HG03135 (cell line): ENCODE data around the gene DYNLT1.
"Not testable (repeated sequence)": the region's sequence is repeated elsewhere in the genome, so short reads cannot be mapped to it uniquely, and the experiment has no call there.

Experiments
- ATAC-seq: cut with Tn5 transposase; IDR thresholded peaks from one replicate; pipeline ENCODE4 v1.9.1; 2021; ENCODE audit warnings: mild to moderate bottlenecking, moderate library complexity; ENCODE audit not compliant: unreplicated experiment

The DYNLT1 gene

DNA sequence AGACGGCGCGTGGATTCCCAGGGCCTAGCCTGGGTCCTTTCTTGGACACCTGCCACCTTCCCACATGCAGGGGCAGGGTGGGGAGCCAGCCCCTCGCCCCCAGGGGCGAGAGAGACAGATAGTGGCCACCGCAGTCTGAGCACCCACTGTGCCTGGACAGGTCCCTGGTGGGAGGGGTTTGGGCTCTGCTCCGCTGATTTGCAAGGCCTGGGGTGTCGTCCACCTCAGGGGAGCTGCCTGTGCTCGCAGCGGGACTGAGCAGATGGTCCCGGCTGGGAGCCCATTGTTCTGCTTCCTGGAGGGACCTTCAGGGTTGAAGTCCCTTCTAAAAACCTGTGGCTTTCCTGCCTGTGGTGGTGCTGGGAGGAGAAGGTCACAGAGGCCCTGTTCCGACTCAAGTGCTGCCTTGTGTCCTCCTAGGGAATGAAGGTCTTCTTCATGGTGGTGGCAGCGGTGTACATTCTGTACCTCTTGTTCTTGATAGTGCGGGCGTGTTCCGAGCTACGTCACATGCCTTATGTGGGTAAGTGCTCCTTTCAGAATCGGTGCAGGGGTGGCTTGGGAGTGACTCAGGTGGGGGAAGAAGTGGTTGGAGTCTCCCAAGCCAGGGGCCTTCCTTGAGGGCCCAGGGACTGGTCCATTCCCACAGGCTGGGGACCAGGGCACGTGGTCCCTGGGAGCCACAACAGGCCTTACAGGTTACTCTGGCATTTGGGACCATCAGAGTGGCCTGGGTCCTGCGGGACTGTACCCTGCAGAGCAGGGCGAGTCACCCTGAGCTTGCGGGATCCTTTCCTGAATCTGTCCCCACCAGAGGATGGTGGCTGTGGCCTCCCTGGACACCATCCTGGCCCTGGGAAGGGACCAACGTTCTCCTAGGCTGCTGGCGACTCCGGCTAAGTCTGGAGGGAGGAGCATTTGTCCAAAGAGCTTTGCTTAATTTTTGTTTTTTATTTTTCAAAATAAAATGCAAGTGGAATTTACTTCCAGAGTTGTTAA lies 19.6 kb downstream of the DYNLT1 start:
- ATAC-seq, result no peak

DNA sequence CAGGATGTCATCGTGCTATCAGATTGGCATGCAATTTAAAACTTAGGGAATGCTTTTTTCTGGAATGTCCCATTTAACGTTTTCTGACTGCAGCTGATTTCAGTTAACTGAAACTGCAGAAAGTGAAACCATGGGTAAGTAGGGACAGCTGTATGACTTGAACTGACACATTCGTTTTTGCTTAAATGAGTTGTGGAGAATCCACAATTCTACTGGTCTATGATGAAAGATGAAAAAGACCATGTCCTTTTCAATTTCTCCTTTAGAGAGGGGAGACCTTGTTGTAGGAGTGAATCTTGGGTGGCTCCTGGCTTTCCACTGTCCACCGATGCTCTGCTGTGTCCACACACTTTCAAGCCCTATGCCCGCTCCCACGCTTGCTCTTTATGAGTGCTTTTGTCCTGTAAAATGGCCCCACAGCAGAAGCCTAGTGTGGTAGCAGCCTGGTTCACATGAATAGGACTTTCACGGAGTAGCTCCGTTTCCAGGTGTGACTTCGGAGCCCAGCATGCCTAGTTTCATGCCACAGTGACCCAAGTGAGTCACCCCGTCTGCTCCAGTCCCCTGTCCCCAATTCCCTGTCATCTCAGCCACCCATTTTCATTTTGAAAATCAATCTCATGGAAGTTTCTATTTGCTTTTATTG lies 21.9 kb downstream of the DYNLT1 start:
- ATAC-seq, result no peak

DNA sequence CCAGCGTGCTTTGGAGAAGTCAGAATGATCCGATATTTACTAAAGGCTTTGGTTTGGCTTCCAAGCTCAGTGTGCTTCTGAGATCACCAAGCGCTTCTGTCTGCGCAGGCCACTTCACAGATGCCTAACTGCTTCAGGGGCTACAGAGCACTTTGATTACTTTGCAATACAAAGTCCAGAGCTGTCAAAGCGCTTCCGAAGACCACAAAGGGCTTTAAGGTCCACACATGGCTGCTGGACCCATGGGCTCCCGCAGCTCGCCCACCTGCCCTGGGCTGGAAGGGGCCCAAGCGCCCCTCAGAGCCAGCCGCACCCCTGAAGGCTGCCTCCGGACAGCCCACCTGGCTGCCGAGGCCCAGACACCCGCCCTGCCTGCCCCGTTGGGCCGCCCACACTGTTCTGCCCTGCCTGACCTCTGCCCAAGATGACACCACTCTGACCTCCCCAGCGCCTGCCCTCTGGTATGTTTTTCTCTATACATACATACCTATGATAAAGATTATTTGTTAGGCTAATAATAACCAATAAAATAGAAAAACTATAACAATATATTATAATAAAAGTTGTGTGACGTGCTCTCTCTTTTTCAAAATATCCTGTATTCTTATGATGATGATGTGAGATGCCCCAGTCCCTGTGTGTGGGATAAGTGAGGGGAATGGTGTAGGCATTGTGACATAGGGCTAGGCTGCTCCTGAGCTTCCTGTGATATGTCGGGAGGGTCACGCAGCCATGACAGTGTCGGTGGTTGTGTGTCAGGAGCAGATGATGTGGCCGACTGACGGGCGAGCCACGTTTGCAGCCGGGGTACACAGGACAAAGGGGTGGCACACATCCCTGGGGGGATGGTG lies 22.6 kb downstream of the DYNLT1 start:
- no peak for ATAC-seq

DNA sequence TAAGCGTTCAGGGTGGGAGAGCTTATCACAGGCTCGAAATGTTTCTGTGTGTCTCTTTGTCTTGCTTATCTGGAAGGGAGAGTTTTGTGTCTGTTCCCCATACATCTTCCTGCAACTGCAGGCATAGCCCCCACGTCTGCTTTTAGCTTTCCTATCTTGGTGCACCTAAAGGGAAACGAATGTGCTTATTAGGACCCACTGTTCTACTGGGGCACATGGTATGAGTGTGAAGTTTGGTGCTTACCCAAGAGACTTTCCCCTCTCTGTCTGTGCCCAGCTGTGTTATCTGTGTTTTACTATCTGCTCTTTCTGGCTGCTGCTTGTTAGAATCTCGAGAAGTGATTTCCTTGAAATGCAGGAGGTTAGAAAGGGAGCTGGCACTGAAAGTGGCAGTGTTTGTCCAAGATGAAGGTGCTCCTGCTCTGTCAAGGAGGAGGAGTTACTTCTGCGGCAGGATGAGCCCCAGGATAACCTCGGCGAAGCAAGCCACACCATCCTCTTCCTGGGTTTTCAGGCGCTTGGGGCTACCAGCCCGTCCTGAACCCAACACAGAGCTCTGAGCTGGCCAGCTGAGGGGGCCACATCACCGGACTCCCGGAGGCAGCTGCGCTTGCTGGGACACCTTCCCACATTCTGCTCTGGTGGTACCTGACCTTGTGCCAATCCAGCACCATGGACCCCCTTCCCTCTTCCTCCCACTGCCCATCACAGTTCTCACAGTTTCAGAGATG lies 23.4 kb downstream of the DYNLT1 start:
- ATAC-seq, result no peak

DNA sequence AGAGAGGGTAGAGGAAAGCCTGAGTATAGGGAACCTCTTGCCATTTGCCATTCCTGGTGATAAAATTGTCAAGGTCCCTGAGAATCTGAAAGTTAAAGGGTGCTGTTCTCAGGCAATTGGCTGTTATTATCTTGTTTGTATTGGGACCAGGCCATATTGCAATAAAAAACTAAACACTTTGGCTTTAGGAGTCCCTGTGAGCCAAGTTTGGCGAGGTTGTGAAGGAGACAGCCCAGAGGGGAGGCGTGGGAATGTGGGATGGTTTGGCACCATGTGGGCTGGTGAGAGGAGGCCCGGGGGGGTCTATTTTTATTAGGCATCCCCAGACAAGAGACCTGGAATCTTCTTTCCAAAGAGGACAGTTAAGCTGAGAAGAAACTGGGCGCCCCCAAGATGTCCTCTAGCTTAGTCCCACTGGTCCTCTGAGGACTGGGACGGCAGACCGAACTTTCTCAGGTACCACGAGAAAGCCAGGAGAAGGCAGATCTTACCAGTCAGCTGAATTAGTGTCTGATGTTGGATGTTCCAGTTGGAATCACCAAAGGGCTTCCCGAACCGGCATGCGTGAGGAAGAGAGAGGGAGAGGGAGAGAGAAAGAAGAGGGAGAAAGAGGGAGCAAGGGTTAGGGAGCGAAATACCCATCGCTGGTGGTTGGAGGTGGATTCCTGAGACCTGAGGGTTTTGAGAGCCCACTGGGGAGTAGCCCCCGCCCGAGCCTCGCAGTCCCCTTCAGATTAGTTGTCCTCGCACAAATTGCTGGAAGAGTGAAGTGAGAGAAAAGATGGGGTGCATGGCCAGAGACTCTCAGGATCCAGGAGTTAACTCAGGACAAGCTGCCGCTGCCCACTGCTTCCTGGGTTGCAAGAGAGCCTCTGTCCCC lies 24.4 kb downstream of the DYNLT1 start:
- no peak for ATAC-seq

DNA sequence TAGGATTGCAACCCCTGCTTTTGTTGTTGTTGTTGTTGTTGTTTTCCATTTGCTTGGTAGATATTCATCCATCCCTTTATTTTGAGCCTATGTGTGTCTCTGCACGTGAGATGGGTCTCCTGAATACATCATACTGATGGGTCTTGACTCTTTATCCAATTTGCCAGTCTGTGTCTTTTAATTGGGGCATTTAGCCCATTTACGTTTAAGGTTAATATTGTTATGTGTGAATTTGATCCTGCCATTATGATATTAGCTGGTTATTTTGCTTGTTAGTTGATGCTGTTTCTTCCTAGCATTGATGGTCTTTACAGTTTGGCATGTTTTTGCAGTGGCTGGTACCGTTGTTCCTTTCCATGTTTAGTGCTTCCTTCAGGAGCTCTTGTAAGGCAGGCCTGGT lies 26.3 kb downstream of the DYNLT1 start:
- ATAC-seq, result not testable (repeated sequence)

DNA sequence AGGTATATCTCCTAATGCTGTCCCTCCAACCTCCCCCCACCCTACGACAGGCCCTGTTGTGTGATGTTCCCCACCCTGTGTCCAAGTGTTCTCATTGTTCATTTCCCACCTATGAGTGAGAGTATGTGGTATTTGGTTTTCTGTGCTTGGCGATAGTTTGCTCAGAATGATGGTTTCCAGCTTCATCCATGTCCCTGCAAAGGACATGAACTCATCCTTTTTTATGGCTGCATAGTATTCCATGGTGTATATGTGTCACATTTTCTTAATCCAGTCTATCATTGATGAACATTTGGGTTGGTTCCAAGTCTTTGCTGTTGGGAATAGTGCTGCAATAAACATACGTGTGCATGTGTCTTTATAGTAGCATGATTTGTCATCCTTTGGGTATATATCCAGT lies 29.9 kb downstream of the DYNLT1 start:
- not testable (repeated sequence) for ATAC-seq

DNA sequence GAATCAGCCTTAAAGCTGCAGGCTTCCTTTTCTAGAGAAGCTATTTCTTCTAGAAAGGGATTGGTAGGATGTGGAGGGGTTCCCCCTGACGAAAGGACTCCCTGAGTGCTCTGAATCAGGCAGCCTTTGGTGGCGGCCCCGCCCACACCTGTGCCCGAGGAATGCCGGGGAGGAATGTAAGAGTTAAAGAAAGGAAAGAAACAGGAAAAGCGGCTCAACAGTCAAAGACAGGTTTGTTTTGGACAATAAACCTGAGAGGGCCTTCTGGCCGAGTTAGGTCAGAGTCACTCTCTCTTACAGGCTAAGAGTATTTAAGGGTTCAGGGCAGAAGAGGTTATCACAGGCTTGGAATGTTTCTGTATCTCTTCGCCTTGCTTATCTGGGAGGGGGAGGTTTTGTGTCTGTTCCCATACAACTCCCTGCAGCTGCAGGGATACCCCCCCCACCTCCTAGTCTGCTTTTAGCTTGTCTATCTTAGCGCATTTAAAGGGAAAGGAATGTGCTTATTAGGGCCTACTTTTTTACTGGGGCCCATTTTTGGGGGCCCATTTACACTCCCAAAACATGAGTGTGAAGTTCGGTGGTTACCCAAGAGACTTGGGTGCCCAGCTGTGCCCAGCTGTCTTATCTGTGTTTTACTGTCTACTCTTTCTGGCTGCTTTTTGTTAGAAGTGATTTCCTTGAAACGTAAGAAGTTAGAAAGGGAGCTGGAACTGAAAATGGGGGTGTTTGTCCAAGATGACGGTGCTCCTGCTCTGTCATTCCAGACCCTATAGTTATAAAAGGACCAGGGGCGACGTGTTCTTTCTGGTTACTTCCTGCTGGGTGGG lies 32.8 kb downstream of the DYNLT1 start:
- ATAC-seq, result no peak

DNA sequence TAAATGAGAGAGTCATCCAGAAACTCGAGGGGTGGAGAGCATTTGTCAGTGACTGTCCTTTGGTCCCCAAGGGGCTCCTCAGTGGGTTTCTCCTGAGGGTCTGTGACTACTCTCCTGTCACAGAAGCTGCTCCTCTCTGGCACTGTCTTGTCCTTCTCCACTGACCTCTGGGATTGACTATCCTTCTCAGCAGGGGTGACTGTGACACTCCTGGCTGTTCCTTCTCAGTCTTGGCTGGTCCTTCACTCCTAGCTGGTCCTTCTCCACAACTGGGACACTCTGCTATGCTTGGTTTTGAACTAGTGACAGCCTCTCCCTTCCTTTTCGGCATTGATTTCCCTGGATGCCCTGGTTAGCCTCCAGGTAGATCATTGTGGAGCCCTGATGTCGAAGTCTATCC lies 33.5 kb downstream of the DYNLT1 start:
- no peak for ATAC-seq

DNA sequence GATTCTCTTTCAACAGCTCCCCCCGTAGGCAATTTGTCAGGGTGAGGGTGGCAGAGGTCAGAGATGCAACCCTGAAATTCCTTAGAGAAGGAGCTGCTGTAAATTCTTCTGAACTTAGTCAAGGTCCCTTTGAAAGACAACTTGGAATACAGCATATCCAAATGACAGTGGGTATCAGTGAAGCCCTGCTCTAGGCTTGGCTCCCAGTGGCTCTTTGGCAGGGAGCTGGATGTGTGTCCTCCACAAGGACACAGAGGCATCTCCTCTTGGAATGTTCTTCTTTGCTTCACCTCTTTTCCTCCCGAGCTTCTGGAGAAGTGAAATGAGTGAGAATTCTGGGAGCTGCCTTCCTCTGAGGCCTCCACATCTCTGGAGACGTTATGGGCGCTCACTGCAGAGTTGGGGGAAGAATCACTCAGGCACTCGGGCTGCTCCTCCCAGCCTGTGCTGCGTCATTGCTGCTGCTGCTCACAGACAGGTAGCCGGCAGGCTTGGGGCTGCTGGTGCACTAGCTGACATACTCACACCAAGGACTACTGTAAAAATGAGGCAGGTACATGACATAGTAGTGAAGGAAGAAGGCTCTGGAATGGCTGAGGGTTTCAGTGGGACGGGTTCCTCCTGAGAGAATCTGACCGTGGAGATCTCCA lies 34.1 kb downstream of the DYNLT1 start:
- no peak for ATAC-seq

DNA sequence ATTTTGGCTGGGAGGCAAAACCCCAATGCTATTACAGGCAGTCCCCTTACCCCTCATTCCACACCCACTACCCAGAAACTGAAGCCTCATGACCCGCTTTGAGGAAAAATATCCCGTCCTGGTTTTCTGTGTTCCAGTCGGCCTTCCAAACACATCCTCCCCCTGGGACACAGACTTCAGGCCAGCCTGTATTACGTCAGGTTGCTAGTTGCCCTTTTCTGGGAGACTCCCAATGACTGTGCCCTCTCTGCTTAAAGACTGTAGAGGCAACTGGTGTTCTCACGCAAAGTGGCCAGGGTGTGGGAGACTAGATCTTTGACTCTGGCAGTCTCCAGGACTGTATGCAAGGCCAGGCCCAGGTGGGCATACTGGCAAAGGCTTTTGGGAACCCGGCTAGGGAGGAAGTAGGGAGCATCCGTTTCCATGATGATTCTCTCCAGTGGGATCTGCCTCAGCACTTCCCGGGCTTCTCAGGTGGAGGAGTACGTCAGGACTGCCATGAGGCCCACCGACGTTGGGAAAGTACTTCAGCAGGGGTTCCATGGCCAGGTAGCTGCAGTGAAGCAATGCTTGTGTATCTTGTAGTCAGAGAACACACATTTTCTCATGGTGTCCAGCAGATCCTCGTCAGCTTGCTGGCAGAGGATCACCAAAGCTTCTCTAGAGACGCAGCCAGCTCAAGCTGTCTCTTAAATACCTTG lies 34.9 kb downstream of the DYNLT1 start:
- no peak for ATAC-seq

DNA sequence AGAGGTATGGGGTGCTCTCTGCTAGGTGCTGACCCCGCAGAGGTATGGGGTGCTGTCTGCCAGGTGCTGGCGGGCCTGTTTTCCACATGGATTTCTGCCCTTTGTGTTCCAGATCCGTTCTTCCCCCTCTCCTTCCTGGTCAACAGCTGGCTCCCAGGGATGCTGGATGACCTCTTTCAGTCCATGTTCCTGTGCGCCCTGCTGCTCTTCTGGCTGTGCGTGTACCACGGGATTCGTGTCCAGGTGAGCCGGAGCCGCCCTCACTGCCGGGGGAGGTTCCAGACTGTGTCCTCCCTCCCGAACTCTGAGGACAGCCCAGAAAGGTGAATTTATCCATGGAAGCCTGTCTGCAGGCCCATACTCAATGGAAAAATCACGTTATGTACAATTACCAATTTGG lies 36.3 kb downstream of the DYNLT1 start:
- no peak for ATAC-seq

DNA sequence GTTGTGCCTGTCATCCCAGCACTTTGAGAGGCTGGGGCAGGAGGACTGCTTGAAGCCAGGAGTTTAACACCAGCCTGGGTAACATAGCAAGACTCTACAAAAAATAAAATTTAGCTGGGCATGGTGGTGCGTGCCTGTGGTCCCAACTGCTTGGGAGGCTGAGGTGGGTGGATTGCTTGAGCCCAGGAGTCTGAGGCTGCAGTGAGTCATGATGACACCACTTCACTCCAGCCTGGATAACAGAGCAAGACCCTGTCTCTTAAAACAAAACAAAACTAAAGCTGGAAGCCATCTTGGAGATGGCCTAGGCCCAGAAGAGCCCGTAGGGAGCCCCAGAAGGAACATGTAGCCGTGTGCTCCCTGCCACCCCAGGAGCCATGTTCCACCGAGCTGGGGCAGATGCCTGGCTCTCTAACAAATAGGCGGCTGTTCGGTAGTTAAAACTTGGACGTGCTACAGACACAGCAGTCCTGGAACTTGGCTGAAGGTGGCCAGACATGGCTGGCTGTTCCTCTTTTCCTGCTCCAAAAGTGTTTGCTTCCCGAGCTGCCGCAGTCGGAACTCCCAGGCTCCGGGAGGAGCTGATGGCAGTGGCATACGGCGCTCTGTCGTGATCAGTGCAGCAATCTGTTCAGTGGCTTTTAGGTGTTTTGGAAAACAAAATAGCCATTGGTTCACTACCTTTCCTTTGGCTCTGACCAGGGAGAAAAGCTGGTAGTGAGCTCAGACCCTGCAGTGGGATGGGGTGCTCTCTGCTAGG lies 37.0 kb downstream of the DYNLT1 start:
- ATAC-seq, result no peak

DNA sequence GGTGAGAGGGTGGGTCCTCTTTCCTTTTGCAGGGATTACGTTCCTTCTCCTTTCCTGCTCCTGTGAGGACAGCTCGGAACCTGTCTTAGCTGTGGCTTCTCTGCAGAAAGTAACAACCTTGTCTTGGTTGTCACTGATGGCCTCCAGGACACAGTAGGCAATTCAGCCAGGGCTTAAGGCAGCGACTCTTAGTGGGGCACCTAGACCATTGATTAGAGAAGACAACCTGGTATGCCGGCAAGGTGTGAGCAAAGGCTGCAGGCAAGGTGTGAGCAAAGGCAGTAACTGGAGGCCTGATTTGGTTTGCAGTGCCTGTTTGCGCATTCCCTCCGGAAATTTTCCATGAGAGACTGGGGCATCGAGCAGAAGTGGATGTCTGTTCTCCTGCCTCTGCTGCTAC lies 37.6 kb downstream of the DYNLT1 start:
- no peak for ATAC-seq

DNA sequence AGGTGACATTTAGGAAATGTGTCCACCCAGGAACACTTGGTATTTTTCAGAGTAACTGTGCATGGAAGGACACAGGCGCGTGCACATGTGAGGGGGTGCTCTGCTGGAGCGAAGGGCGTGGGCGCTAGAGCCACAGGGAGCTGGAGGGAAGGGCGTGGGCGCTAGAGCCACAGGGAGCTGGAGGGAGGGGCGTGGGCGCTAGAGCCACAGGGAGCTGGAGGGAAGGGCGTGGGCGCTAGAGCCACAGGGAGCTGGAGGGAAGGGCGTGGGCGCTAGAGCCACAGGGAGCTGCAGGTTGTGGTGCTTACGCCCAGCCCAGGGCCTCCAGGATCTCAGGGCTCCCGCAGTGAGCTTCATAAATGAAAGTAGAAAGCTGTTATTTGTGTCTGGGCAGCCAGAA lies 38.5 kb downstream of the DYNLT1 start:
- ATAC-seq, result not testable (repeated sequence)

DNA sequence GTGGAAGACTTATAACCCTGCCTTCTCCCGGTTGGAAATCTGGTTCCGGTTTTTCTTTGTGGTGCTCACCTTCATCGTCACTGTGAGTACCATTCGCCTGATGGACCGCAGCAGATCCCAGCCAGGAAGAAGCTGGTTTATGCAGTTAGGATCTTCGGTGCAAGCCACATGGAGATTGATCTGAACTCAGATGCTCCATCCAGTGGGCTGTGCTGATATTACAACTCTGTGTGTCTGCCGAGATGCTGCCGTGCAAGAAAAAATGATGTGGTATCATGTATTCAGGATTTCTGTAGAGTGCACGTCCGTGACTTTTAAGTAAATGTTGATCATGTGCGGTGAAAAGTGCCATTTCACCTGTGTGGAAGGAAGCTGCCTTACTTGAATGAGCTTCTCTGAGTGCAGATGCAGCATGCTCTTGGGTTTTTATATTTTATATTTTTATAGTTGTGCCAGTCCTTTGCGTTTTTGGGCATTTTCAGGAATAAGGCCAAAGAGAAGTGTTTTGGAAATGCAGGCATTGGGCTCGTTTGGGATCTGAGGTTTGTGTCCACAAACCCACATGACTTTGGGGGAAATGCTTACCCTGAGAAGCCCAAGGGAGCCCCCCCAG lies 39.2 kb downstream of the DYNLT1 start:
- ATAC-seq, result no peak

DNA sequence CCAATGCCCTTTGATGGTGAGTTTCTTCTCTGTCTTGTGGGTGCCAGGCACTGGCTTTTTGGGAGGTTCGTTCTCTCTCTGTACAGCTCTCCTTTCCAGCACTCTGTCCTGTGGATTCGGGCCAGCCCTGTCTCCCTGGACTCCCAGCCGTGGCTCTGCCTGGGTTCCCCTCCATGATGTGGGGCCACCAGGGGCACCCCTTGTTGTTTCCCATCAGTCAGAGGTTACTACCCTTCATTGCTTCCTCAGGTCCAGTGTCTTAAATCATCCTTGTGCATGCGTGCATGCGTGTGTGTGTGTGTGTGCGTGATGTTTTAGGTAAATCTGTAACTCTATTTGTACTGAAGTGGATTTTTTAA lies 40.5 kb downstream of the DYNLT1 start:
- no peak for ATAC-seq
